Karpas-422 (cell line): ENCODE results near the gene EDEM3. TPM values are rescaled to one million over a fixed set of nuclear protein-coding genes. Genes with fewer than 3 reads are reported as not detected.

Experiments
- DNase-seq: peaks from one replicate; pipeline ENCODE4 v3.0.0-alpha.2; 2015
- H2AFZ ChIP-seq: fragments of 200-600 bp; sonication (generic); 2 replicates; pipeline ENCODE4 v1.6.1; 2014; ENCODE audit warnings: antibody characterized with exemption, low read length, mixed read lengths
- H3K27ac ChIP-seq: fragments of 200-600 bp; sonication (generic); 2 replicates; pipeline ENCODE4 v1.5.1; 2014; ENCODE audit warnings: mild to moderate bottlenecking, low read length, moderate library complexity
- H3K27me3 ChIP-seq: fragments of 200-600 bp; sonication (generic); 2 replicates; pipeline ENCODE4 v1.6.1; 2014; ENCODE audit warnings: low read length, mixed read lengths
- H3K36me3 ChIP-seq: fragments of 200-600 bp; sonication (generic); 2 replicates; pipeline ENCODE4 v1.6.1; 2014; ENCODE audit warnings: low read length, mixed read lengths; ENCODE audit not compliant: insufficient read depth
- H3K4me1 ChIP-seq: fragments of 200-600 bp; sonication (generic); 2 replicates; pipeline ENCODE4 v1.6.1; 2014; ENCODE audit warnings: mild to moderate bottlenecking, low read length, mixed read lengths
- H3K4me2 ChIP-seq: fragments of 200-600 bp; sonication (generic); 2 replicates; pipeline ENCODE4 v1.6.1; 2014; ENCODE audit warnings: low read length, low read depth, mild to moderate bottlenecking; ENCODE audit not compliant: poor library complexity, severe bottlenecking
- H3K4me3 ChIP-seq: fragments of 200-600 bp; sonication (generic); 2 replicates; pipeline ENCODE4 v1.5.1; 2014; ENCODE audit warnings: mild to moderate bottlenecking, antibody characterized with exemption, low read length, mixed read lengths
- H3K79me2 ChIP-seq: fragments of 200-600 bp; sonication (generic); 2 replicates; pipeline ENCODE4 v1.6.1; 2014; ENCODE audit warnings: mild to moderate bottlenecking, low read length, mixed read lengths
- H3K9ac ChIP-seq: fragments of 200-600 bp; sonication (generic); 2 replicates; pipeline ENCODE4 v1.6.0; 2014; ENCODE audit warnings: low read length
- H3K9me2 ChIP-seq: fragments of 200-600 bp; sonication (generic), shearing (Covaris generic); replicated peaks from 2 replicates; pipeline ENCODE4 v1.6.0; 2014; ENCODE audit warnings: mild to moderate bottlenecking, low read length, moderate library complexity; ENCODE audit not compliant: insufficient read depth
- H3K9me3 ChIP-seq: fragments of 300-700, 200-600 bp; sonication (generic); 2 replicates; pipeline ENCODE4 v1.6.1; 2014; ENCODE audit warnings: low read length, mixed read lengths
- H4K20me1 ChIP-seq: fragments of 200-600 bp; sonication (generic); 2 replicates; pipeline ENCODE4 v1.6.1; 2014; ENCODE audit warnings: mild to moderate bottlenecking, antibody characterized with exemption, low read length, low read depth; ENCODE audit not compliant: insufficient read depth
- total RNA-seq: library from RNA; depleted of rRNA; stranded (reverse); fragments of >200 nt; shearing (Covaris generic); gene quantifications from 2 replicates; pipeline ENCODE4 v1.2.3, GENCODE V29; 2014; ENCODE audit warnings: low replicate concordance; rRNA removed

EDEM3 gene
- total RNA-seq, 1 experiment from 2014 or later, result 28.9 TPM

- Histone ChIP-seq H3K27ac (no peak overlapping the region), H3K9me2 (no peaks in the 10 kb centered on the region), H3K36me3 (no peaks in the 10 kb centered on the region), H3K9me3 (no peaks in the 10 kb centered on the region), H3K4me1 (0 out of 2 replicates have a peak, but pooled peaks cover 3% of the 10 kb centered on the region), H3K79me2 (no peaks in the 10 kb centered on the region), H2AFZ (no peak overlapping the region), H3K4me3 (no peak overlapping the region), H3K27me3 (no peaks in the 10 kb centered on the region), H3K4me2 (no peak overlapping the region), H4K20me1 (no peaks in the 10 kb centered on the region), H3K9ac (no peak overlapping the region)
- no peak for DNase-seq
Observed at GRCh38 chr1:184646824-184647223, 107.8 kb downstream of the EDEM3 start.

GRCh38 chr1:184646178-184646701, 108.4 kb downstream of the EDEM3 start:
- Histone ChIP-seq H2AFZ (no peak overlapping the region), H3K4me2 (no peak overlapping the region), H4K20me1 (no peaks in the 10 kb centered on the region), H3K9me3 (no peaks in the 10 kb centered on the region), H3K9me2 (no peaks in the 10 kb centered on the region), H3K27ac (no peak overlapping the region), H3K9ac (no peak overlapping the region), H3K4me3 (no peak overlapping the region), H3K79me2 (no peaks in the 10 kb centered on the region), H3K27me3 (no peaks in the 10 kb centered on the region), H3K4me1 (0 out of 2 replicates have a peak, but pooled peaks cover 3% of the 10 kb centered on the region), H3K36me3 (no peaks in the 10 kb centered on the region)
- no peak for DNase-seq

GRCh38 chr1:184644771-184645170, 109.9 kb downstream of the EDEM3 start:
- Histone ChIP-seq H2AFZ (no peak overlapping the region), H3K9ac (no peak overlapping the region), H3K27me3 (no peaks in the 10 kb centered on the region), H4K20me1 (no peaks in the 10 kb centered on the region), H3K9me3 (no peaks in the 10 kb centered on the region), H3K4me2 (no peak overlapping the region), H3K27ac (no peak overlapping the region), H3K36me3 (no peaks in the 10 kb centered on the region), H3K9me2 (no peaks in the 10 kb centered on the region), H3K79me2 (no peaks in the 10 kb centered on the region), H3K4me3 (no peak overlapping the region), H3K4me1 (0 out of 2 replicates have a peak, but pooled peaks cover 3% of the 10 kb centered on the region)
- DNase-seq, result no peak

- no peak overlapping the region for H3K4me3 ChIP-seq
- DNase-seq, result no peak
- H3K27me3 ChIP-seq, result no peaks in the 10 kb centered on the region
- H2AFZ ChIP-seq, result no peak overlapping the region
- H4K20me1 ChIP-seq, result no peaks in the 10 kb centered on the region
- no peaks in the 10 kb centered on the region for H3K4me1 ChIP-seq
- H3K4me2 ChIP-seq, result no peak overlapping the region
- H3K79me2 ChIP-seq, result no peaks in the 10 kb centered on the region
- H3K36me3 ChIP-seq, result no peaks in the 10 kb centered on the region
- no peak overlapping the region for H3K27ac ChIP-seq
- no peaks in the 10 kb centered on the region for H3K9me3 ChIP-seq
- H3K9ac ChIP-seq, result no peak overlapping the region
- no peaks in the 10 kb centered on the region for H3K9me2 ChIP-seq
Observed at GRCh38 chr1:184643661-184644060, 111.0 kb downstream of the EDEM3 start.

- no peaks in the 10 kb centered on the region for H3K9me3 ChIP-seq
- no peak overlapping the region for H3K27ac ChIP-seq
- H3K9ac ChIP-seq, result no peak overlapping the region
- no peak overlapping the region for H2AFZ ChIP-seq
- no peaks in the 10 kb centered on the region for H4K20me1 ChIP-seq
- H3K27me3 ChIP-seq, result no peaks in the 10 kb centered on the region
- no peak for DNase-seq
- H3K79me2 ChIP-seq, result no peaks in the 10 kb centered on the region
- no peaks in the 10 kb centered on the region for H3K36me3 ChIP-seq
- H3K9me2 ChIP-seq, result no peaks in the 10 kb centered on the region
- H3K4me2 ChIP-seq, result no peak overlapping the region
- H3K4me3 ChIP-seq, result no peak overlapping the region
- no peaks in the 10 kb centered on the region for H3K4me1 ChIP-seq
Observed at GRCh38 chr1:184641894-184642293, 112.8 kb downstream of the EDEM3 start.

GRCh38 chr1:184640505-184640904, 114.2 kb downstream of the EDEM3 start:
- H2AFZ ChIP-seq, result no peak overlapping the region

More at GRCh38 chr1:184640505-184640904, 114.2 kb downstream of the EDEM3 start:
- no peak overlapping the region for H3K4me2 ChIP-seq
- no peak overlapping the region for H3K4me3 ChIP-seq
- no peak for DNase-seq
- H3K27ac ChIP-seq, result no peak overlapping the region
- no peaks in the 10 kb centered on the region for H3K9me3 ChIP-seq
- H3K79me2 ChIP-seq, result no peaks in the 10 kb centered on the region
- H3K36me3 ChIP-seq, result no peaks in the 10 kb centered on the region
- H3K9me2 ChIP-seq, result no peaks in the 10 kb centered on the region
- no peaks in the 10 kb centered on the region for H3K27me3 ChIP-seq
- H4K20me1 ChIP-seq, result no peaks in the 10 kb centered on the region
- no peak overlapping the region for H3K9ac ChIP-seq
- no peaks in the 10 kb centered on the region for H3K4me1 ChIP-seq

Other genes with a start within 250 kb of the EDEM3 start
- 26.1 and 31.2 TPM in 2 replicates for gene NIBAN1, start 219.7 kb upstream of the EDEM3 start, total RNA-seq